MM.1S (cell line): ENCODE results near the gene RNF115.

ENCODE experiments used
- EZH2 ChIP-seq: fragments of 300-600 bp; sonication (generic); optimal IDR thresholded peaks from 2 replicates; pipeline ENCODE3; 2017; ENCODE audit warnings: low read depth, mild to moderate bottlenecking, antibody characterized with exemption, low read length, mixed read lengths
- EZH2phosphoT487 ChIP-seq: fragments of 300-600 bp; sonication (generic); IDR thresholded peaks from 2 replicates; pipeline ENCODE4 v1.6.1; 2018; ENCODE audit warnings: antibody characterized with exemption, low read length
- TF ChIP-seq, protein P1 (sequence below): fragments of 300-600 bp; sonication (generic); IDR thresholded peaks from 2 replicates; pipeline ENCODE4 v1.5.1; 2016; ENCODE audit warnings: antibody characterized with exemption, low read length, mixed read lengths

DNA sequence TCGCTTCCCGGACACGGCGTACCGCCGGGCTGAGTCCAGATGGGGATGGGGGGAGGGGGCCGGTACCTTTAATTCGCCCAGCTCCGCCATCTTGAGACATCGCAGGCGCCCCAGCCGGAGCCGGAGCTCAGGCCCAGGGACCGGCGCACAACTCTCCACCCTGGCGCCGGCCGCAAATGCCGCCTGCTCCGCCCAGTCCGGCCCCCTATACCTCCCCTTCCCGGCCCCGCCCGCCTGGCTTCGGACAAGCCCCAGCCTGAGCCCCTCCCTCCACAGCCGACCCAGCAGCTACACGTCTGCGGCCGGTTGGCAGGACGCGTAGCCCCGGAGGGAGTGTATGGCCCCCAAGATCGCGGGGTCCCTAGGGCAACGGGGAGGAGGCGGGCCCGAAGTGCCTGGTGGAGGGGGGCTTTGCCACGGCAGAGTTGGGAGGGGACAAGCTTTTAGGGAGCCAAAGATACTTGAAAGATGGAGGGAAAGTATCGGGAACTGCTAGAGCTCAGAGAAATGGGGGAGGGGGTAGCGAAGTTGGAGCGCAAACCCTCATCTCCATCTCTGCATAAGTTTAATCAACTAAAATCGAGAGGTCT, 35.1 kb upstream of the RNF115 start, which contains the start of gene PIAS3:
- TF ChIP-seq, protein P1, sequence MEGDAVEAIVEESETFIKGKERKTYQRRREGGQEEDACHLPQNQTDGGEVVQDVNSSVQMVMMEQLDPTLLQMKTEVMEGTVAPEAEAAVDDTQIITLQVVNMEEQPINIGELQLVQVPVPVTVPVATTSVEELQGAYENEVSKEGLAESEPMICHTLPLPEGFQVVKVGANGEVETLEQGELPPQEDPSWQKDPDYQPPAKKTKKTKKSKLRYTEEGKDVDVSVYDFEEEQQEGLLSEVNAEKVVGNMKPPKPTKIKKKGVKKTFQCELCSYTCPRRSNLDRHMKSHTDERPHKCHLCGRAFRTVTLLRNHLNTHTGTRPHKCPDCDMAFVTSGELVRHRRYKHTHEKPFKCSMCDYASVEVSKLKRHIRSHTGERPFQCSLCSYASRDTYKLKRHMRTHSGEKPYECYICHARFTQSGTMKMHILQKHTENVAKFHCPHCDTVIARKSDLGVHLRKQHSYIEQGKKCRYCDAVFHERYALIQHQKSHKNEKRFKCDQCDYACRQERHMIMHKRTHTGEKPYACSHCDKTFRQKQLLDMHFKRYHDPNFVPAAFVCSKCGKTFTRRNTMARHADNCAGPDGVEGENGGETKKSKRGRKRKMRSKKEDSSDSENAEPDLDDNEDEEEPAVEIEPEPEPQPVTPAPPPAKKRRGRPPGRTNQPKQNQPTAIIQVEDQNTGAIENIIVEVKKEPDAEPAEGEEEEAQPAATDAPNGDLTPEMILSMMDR: no peak
- no peak for TF ChIP-seq EZH2
- no peak for TF ChIP-seq EZH2phosphoT487
